ENCODE data around the gene HLA-C.
"Not testable (repeated sequence)": the region's sequence is repeated elsewhere in the genome, so short reads cannot be mapped to it uniquely, and the experiment has no call there.

HLA-C gene

DNA sequence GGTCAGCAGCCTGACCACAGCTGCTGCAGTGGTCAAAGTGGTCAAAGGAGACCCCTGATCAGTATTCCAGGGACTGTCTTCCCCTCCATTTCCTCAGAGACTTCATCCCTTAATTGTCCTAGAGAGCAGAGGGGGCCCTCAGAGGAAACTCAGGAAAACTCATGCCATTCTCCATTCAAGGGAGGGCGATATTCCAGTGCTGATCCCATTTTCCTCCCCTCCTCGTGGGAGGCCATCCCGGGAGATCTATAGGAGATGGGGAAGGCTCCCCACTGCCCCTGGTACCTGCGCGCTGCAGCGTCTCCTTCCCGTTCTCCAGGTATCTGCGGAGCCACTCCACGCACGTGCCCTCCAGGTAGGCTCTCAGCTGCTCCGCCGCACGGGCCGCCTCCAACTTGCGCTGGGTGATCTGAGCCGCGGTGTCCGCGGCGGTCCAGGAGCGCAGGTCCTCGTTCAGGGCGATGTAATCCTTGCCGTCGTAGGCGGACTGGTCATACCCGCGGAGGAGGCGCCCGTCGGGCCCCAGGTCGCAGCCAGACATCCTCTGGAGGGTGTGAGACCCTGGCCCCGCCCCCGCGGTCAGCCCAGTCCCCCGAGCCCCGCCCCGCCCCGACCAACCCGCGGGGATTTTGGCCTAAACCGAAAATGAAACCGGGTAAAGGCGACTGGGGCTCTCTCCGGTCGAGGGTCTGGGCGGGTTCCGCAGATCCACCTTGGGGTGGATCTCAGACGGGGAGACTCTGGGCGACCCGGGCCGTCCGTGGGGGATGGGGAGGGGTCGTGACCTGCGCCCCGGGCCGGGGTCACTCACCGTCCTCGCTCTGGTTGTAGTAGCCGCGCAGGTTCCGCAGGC, 878 bp downstream of the HLA-C start:
- no peak for DNase-seq (ENCODE audit: low spot score)

DNA sequence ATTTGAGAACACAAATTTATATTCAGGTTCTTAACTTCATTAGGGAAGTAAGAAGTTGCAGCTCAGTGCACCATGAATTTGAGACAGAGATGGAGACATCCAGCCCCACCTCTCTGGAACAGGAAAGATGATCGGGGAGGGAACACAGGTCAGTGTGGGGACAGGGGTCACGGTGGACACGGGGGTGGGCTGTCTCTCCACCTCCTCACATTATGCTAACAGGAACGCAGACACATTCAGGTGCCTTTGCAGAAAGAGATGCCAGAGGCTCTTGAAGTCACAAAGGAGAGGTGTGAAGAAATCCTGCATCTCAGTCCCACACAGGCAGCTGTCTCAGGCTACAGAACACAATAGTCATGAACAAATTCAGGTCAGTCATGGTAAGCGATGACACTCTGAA, 3.1 kb downstream of the HLA-C start:
- no peak for DNase-seq (ENCODE audit: low spot score)

DNA sequence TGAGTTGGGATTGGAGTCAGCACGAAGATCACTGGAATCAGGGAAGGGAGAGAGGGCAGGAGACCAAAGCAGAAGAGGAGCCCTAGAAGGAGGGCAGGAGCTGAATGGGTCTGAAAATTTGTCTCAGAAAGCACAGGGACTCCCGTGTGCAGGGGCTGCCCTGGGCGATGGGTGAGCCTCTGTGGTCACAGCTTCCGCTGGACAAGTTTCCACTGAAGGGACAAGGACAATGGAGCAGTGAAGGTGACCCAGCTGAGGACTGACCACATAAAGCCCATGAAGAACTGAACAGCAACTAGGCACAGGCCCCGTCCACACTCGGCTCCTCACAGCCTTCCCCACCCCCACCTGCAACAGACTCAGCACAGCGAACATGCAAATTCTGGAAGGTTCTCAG, 3.5 kb downstream of the HLA-C start:
- no peak for DNase-seq (ENCODE audit: low spot score)

DNA sequence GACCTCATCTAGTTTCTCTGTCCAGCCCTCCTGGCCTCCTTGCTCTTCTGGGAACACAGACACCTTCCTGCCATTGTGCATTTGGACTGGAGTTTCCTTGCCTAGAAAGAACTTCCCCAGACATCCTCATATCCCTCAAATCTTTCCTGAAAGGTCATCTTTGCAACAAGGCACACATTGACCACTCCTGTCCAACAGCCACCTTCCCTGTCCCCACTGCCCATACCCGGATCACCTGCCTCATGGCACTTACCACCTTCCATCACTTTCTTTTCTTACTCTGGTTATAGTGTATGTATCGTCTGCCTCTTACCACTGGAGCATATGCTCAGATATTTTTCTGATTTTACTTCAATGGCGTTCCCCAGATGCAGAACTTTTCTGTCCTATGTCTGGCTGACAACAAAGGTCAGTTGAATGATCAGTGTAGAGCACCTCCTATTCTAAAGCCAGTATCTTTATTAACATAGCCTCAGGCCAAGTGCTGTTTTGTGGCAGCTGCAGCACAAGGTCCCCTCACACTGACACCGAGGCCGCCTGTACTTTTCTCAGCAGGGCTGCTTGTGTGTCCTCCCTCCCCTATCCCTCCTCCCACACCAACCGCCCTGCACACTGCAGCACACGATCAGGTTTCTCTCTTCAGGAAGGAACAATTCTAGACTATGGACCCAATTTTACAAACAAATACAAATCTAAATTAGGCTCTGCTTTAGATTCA, 4.1 kb downstream of the HLA-C start:
- DNase-seq (ENCODE audit: low spot score), result no peak

DNA sequence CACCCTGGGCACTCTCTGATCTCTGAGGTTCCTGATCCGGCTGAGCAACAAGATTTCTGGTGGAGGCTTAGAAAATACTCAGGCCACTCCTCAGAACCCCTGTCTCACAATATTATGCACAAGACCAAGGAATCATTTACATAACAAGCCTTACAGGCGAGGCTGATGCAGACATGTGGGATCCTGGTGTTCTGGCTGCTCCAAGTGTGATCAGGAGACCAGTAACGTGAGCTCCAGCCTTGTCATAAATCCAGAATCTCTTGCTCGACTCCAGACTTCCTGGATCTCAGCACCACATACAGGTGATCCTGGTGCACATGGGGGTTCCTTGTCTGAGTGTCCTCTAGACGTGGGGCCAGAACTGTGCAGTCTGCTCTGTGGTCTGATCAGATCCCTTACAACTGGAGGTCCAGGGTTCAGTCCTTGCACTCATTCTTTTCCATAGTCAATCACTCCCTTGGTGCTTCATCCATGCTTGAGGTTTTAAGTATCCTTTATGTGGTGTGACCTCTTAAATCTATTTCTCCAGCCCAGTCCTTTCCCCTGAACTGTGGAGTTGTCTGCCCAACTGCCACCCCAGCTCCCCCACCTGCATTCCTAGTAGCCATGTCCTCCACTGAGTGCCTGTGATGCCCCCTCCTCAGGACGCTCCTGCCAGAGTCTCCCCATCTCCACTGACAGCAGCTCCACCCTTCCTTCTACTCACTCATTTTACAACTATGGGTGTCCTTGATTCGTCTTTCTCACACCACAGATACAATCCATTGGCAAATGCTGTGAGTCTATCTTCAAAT, 5.1 kb downstream of the HLA-C start:
- DNase-seq (ENCODE audit: low spot score), result no peak

DNA sequence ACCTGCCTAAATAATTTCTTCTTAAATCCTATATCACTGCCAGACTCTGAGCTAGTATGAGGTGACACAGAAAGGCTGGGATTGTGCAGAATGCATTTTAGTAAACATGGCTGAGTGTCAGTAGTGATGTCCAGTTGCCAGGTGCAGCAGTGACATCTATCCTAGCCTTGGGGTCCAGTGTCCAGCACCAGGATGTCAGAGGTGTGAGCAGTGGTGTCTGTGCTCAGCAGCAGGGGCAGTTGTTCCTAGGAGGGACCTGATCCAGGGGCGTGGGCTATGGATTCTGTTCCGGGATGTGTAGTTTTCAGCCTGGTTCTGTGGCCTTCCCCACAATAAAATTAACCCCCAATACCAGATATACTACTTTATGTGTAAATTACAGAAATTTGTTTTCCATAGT, 6.0 kb downstream of the HLA-C start:
- no peak for DNase-seq (ENCODE audit: low spot score)

DNA sequence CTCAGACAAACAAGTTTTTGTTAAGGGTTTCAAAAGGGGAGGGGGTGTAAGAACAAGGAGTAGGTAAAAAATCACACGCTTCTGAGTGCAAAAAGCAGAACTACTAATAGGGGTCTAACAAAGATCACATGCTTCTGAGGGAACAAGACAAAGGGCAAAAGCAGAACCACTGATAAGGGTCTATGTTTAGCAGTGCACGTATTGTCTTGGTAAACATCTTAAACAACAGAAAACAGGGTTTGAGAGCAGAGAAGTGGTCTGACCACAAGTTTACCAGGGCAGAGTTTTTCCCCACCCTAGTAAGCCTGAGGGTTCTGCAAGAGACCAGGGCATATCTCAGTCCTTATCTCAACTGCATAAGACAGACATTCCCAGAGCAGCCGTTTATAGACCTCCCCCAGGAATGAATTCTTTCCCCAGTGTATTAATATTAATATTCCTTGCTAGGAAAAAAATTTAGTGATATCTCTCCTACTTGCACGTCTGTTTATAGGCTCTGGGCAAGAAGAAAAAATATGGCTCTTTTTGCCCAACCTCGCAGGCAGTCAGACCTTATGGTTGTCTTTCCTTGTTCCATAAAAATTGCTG, 8.5 kb downstream of the HLA-C start:
- DNase-seq (ENCODE audit: low spot score), result not testable (repeated sequence)

DNA sequence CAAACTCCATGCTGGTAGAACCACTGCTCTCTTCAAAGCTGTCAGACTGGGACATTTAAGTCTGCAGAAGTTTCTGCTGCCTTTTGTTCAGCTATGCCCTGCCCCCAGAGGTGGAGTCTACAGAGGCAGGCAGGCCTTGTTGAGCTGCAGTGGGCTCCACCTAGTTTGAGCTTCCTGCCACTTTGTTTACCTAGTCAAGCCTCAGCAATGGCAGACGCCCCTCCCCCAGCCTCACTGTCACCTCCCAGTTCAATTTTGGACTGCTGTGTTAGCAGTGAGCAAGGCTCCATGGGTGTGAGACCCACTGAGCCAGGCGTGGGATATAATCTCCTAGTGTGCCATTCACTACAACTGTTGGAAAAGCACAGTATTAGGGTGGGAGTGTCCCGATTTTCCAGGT, 11.9 kb downstream of the HLA-C start:
- DNase-seq (ENCODE audit: low spot score), result not testable (repeated sequence)

DNA sequence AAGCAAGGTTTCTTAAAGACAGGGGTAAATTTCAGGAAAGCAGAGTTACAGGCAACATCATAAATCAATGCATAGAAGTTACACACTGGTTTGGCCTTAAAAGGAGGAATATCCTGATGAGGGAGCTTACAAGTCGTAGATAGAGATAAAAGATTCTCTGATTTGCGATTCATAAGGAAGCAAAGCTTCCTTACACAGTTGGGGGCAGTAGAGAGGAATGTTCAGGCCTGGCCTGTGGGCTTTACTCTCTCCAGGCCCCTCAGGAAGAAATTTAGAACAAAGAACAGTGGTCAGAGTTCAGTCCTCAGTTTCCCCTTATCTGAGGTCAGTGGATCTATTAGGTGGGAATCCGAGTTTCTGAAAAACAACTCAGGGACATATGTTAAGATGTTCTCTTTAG, 19.3 kb downstream of the HLA-C start:
- DNase-seq (ENCODE audit: low spot score), result no peak

DNA sequence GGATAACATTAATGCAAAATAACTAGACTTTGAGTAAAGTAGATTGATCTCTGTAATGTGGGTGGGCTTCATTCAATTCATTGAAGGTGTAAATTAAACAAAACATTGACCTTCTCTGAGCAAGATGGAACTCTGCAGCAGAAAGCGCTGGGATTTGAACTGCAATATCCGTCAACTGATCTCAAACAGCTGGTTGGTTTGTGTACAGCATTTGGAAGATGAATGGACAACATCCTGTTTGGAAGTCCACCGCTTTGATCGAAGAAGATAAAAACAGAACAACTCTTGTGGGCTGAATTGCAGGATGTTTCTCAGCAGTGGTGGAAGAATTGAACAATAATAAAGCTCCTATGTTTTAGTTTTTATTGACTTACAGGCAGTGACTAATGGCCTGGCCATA, 20.6 kb downstream of the HLA-C start:
- DNase-seq (ENCODE audit: low spot score), result no peak

DNA sequence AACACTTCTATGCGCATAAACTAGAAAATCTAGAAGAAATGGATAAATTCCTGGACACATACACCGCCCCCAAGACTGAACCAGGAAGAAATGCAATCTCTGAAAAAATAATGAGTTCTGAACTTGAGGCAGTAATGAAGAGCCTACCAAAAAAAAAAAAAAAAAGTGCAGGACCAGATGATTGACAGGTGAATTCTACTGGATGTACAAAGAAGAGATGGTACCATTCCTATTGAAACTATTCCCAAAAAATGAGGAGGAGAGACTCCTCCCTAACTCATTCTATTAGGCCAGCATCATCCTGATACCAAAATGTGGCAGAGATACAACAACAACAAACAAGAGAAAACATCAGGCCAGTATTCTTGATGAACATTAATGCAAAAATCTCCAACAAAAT, 22.7 kb downstream of the HLA-C start:
- no peak for DNase-seq (ENCODE audit: low spot score)

DNA sequence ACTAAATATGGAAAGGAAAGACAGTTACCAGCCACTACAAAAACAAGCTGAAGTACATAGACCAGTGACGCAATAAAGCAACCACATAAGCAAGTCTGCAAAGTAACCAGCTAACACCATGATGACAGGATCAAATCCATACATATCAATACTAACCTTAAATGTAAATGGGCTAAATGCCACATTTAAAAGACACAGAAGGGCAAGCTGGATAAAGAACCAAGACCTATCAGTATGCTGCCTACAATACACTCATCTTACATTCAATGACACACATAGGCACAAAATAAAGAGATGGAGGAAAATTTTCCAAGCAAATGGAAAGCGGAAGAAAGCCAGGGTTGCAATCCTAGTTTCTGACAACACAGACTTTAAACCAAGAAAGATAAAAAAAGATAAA, 24.1 kb downstream of the HLA-C start:
- no peak for DNase-seq (ENCODE audit: low spot score)

DNA sequence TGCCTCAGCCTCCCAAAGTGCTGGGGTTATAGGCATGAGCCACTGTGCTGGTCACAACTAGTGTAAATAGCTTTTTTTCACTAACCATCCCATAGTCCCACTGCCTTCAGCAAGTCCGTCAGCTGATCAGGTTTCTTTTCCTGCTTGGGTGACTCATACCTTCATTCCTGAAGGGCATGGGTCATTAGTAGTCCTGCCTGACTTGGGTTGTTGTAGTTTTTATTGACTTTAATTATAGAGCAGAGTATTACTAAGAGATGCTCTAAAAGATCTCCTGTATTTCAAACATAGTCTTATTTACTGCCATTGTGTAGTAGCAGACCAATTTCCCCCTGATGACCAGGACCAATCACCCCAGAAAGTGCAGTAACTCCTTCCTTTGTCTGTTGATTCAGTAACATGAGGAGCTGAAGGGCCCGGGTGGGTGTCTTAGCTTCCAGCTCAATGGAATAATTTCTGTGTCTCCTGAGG, 25.8 kb downstream of the HLA-C start:
- peak; percentile 78 for DNase-seq (ENCODE audit: low spot score)

DNA sequence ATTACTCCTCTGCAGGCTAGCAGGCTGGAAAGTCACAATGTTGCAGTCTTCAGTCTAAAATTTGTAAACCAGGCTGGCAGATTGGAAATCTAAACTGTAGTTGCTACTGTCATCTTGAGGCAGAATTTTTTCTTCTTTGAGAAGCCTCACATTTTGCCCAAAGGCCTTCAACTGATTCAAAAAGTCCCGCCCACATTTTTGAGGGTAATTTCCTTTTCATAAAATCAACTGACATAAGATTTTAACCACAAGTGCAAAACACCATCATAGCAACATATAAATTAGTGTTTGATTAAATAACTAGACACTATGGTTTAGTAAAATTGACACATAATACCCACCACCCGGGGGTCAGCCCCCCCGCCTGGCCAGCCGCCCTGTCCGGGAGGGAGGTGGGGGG, 28.4 kb downstream of the HLA-C start:
- no peak for DNase-seq (ENCODE audit: low spot score)

DNA sequence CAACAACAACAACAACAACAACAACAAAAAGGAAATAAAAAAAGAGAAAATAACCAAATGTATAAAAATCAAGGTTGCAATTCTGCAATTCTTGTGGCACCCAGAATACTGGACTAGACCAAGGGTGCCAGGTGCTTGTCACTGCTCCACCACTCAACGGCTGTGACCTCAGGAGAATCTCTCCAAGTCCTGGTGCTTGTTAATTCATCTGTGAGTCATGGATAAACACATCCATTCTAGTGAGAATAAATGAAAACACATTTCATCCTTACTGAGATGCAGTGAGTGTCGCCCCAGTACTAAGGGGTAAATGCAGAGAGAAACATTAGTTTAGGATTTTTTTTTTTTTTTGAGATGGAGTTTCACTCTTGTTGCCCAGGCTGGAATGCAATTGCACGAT, 32.0 kb downstream of the HLA-C start:
- DNase-seq (ENCODE audit: low spot score), result no peak

DNA sequence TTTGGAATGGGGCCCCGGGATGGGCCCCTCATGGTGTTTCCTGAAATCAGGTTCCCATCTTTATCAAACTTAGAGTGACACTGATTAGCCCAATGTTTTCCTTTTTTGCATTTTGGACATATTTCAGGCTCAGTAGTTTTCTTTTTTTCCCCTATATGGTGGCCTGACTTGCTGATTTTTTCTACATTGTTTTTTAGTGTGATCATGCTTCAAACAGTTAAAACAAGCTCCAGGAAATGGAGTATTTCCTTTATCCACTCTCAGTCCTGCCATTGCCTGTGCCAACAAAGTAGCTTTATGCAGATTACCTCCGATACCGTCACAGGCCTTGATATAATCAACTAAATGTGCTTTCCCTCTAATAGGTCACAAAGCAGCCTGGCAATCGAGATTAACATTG, 37.8 kb downstream of the HLA-C start:
- not testable (repeated sequence) for DNase-seq (ENCODE audit: low spot score)

DNA sequence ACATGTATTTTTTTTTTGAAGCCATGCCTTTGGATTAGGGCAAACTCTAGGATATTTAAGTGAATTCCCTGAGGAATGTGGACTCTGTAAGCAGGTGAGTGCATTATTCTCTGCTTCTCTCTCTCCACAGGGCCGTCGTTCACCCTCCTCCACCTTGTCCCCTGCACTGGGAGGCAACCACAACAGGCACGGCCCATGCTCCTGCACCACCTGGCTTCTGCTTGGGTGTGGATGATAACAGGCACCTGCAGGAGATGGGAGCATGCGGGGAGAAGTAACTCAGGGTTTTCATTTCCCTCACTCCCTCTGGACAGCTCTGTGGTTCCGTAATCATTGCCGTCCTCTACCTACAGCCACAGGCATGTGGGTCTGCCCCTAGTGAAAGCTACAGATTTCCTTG, 43.4 kb downstream of the HLA-C start:
- DNase-seq (ENCODE audit: low spot score), result no peak

DNA sequence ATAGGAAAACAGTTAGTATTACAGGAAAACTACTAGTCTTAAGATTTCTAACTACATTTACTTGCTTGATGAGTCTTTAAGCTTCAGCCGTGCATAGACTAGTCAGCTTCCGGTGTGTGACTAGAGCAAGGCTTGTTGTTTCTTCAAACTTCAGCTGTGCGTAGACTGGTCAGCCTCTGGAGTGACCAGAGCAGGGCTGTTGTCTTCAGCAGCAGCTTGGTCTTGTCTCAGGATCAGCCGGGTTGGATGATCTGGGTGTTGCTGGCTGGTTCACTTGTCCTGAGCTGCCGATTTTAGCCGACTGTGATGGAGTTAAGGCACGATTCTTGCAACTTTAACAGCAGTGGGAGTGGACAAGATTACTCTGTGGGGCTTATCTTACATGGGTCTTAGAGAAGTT, 44.7 kb downstream of the HLA-C start:
- no peak for DNase-seq (ENCODE audit: low spot score)

DNA sequence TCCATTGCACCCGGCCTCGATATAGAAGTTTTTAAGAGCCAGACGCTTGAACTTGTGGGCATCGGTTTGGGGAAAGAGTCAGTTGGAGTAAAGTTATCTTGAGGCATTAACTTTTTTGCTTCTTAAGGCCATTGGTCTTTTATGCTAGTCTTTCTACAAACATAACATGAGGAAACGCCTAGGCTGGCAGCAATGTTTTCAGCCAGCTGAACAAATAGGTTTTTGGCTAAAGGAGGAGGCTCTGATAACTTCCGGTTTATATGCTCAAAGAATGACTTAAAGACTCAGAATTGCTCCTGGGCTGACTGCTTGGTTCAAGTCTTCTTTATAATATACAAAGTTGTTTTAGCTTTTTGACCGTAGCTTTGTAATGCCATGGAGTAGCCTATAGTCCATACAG, 46.2 kb downstream of the HLA-C start:
- no peak for DNase-seq (ENCODE audit: low spot score)

DNA sequence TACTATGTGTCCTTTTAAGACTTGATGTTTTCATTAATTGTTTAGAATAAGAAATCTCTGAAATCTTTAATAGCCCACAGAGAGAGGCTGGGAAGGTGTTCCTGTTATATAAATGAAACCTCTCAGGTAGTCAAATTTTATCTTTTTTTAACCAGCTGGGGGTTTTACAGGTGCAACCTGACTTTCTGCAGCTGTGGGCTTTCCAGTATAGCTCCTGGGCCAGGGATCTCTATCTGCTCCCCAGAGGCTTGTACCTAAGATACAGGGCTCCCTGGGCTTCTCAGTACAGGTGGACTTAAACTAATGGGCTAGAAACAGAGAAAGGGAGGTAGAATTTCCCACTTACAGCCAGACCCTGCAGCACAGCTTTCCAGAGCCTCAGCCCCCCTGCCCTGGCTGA, 49.4 kb downstream of the HLA-C start:
- DNase-seq (ENCODE audit: low spot score), result no peak

Measured in LoVo (cell line).